GM12878 (cell line): ENCODE results near the gene C4B. TPM values are rescaled to one million over a fixed set of nuclear protein-coding genes. Genes with fewer than 3 reads are reported as not detected.

Experiments
- ATAC-seq: fragments of 200-7000 bp; cut with Tn5 transposase; 3 replicates; pipeline ENCODE4 v1.9.1; 2020; ENCODE audit warnings: mild to moderate bottlenecking, moderate library complexity
- BruUV-seq: library from RNA; stranded (reverse); fragments of 400-500 nt; replicated peaks from 2 replicates; lab custom pipeline; 2021; lab: Mats Ljungman, UMichigan
- CTCF ChIA-PET: fragments of 300-600 bp; sonication (Branson Sonifier 250); formaldehyde crosslinking; extraction: SDS; loops from one replicate; lab custom pipeline; 2021; ENCODE audit warnings: inconsistent platforms; lab: Yijun Ruan, JAX
- POLR2A ChIA-PET: fragments of 350-600 bp; formaldehyde crosslinking; extraction: SDS; loops from one replicate; lab custom pipeline; 2021; ENCODE audit warnings: inconsistent platforms; lab: Charles Lee
- RAD21 ChIA-PET: fragments of 300-600 bp; sonication (Branson Sonifier 250); formaldehyde crosslinking; loops from one replicate; lab custom pipeline; 2023; ENCODE audit warnings: antibody characterized with exemption; ENCODE audit not compliant: unreplicated experiment; lab: Charles Lee
- SMC1A ChIA-PET: fragments of 300-600 bp; sonication (Branson Sonifier 250); formaldehyde crosslinking; loops from one replicate; lab custom pipeline; 2023; ENCODE audit not compliant: unreplicated experiment, uncharacterized antibody; lab: Charles Lee
- DNase-seq: peaks from one replicate; pipeline ENCODE4 v3.0.0-alpha.2; 2011; ENCODE audit warnings: low read depth, low spot score
- FAIRE-seq: peaks from 3 replicates; lab custom pipeline; 2011; peaks lifted over from hg19 to GRCh38; lab: Jason Lieb, UNC
- H2AFZ ChIP-seq: 2 replicates; pipeline ENCODE4 v1.6.0; 2011; ENCODE audit warnings: low read depth, low read length, control low read depth; ENCODE audit not compliant: control insufficient read depth
- H3K27ac ChIP-seq: 2 replicates; pipeline ENCODE4 v1.5.1; 2011; ENCODE audit warnings: control low read depth; ENCODE audit not compliant: control insufficient read depth, insufficient read depth
- H3K27me3 ChIP-seq, 2 experiments: replicated peaks in 1 of 2; 2 replicates each; pipeline versions ENCODE4 v1.6.0 to v1.6.1; 2011; ENCODE audit warnings: low read length in 1 of 2; ENCODE audit not compliant: control insufficient read depth in 2 of 2, insufficient read depth in 2 of 2
- H3K36me3 ChIP-seq, 2 experiments: 2 replicates each; pipeline ENCODE4 v1.5.1; 2011; ENCODE audit warnings: low read length in 1 of 2; ENCODE audit not compliant: control insufficient read depth in 2 of 2, insufficient read depth in 2 of 2
- H3K4me1 ChIP-seq: 2 replicates; pipeline ENCODE4 v1.6.1; 2011; ENCODE audit warnings: mild to moderate bottlenecking, low read length, moderate library complexity, mixed read lengths; ENCODE audit not compliant: control insufficient read depth, insufficient read depth
- H3K4me2 ChIP-seq: 2 replicates; pipeline ENCODE4 v1.6.0; 2011; ENCODE audit warnings: control low read depth; ENCODE audit not compliant: control insufficient read depth, insufficient read depth
- H3K4me3 ChIP-seq: fragments of 200-600 bp; sonication (generic); 2 replicates; pipeline ENCODE4 v1.5.1; 2016
- H3K79me2 ChIP-seq: 2 replicates; pipeline ENCODE4 v1.6.0; 2011; ENCODE audit warnings: low read length; ENCODE audit not compliant: control insufficient read depth, insufficient read depth
- H3K9ac ChIP-seq: 2 replicates; pipeline ENCODE4 v1.8.0; 2011; ENCODE audit warnings: low read length, control low read depth, mixed read lengths; ENCODE audit not compliant: control insufficient read depth, insufficient read depth
- H3K9me3 ChIP-seq: replicated peaks from 3 replicates; pipeline ENCODE4 v1.5.1; 2011; ENCODE audit warnings: mild to moderate bottlenecking, low read length; ENCODE audit not compliant: control insufficient read depth, insufficient read depth
- H4K20me1 ChIP-seq: 2 replicates; pipeline ENCODE4 v1.6.0; 2011; ENCODE audit not compliant: control insufficient read depth, insufficient read depth
- BMI1 ChIP-seq: fragments of 450-650 bp; IDR thresholded peaks from 2 replicates; pipeline ENCODE4 v1.6.1; 2016; ENCODE audit warnings: mild to moderate bottlenecking, moderate library complexity, borderline replicate concordance
- BRCA1 ChIP-seq: IDR thresholded peaks from 2 replicates; pipeline ENCODE4 v1.6.1; 2011; ENCODE audit warnings: low read depth, low read length, improper control_type of control experiment
- CBX5 ChIP-seq: sonication (generic); IDR thresholded peaks from 2 replicates; pipeline ENCODE4 v1.6.1; 2016; ENCODE audit warnings: low read depth, moderate library complexity, mild to moderate bottlenecking, inconsistent platforms
- CHD4 ChIP-seq: fragments of 200-600 bp; sonication (generic); IDR thresholded peaks from 2 replicates; pipeline ENCODE4 v1.6.1; 2016; ENCODE audit warnings: mild to moderate bottlenecking
- ETV6 ChIP-seq, 2 experiments: fragments of 450-650 bp in 1 of 2; IDR thresholded peaks in 1 of 2; conservative IDR thresholded peaks in 1 of 2; 2 replicates each; pipeline ENCODE4 v1.6.1; 2014; ENCODE audit warnings: antibody characterized with exemption in 1 of 2, borderline replicate concordance in 1 of 2, low read depth in 1 of 2, mild to moderate bottlenecking in 1 of 2, moderate library complexity in 1 of 2
- HDAC2 ChIP-seq: fragments of 200-600 bp; sonication (generic); IDR thresholded peaks from 2 replicates; pipeline ENCODE4 v1.6.1; 2017
- KAT2A ChIP-seq: conservative IDR thresholded peaks from 2 replicates; pipeline ENCODE4 v1.6.1; 2011; ENCODE audit warnings: low read depth, low read length; ENCODE audit not compliant: control insufficient read depth
- MYB ChIP-seq: fragments of 150-350 bp; IDR thresholded peaks from 2 replicates; pipeline ENCODE4 v1.6.1; 2014; ENCODE audit warnings: mild to moderate bottlenecking, low read depth, low read length, borderline replicate concordance
- PKNOX1 ChIP-seq: fragments of 450-650 bp; IDR thresholded peaks from 2 replicates; pipeline ENCODE4 v1.6.1; 2016; ENCODE audit warnings: mild to moderate bottlenecking
- RCOR1 ChIP-seq: conservative IDR thresholded peaks from 2 replicates; pipeline ENCODE4 v1.6.1; 2012; ENCODE audit warnings: low read depth, low read length, improper control_type of control experiment
- REST ChIP-seq: IDR thresholded peaks from 2 replicates; pipeline ENCODE4 v1.6.1; 2012; ENCODE audit warnings: mild to moderate bottlenecking, low read depth, low read length
- SUPT20H ChIP-seq: IDR thresholded peaks from 2 replicates; pipeline ENCODE4 v1.6.1; 2011; ENCODE audit warnings: low read depth, mild to moderate bottlenecking, low read length, moderate library complexity, borderline replicate concordance; ENCODE audit not compliant: control insufficient read depth
- TAF1 ChIP-seq: IDR thresholded peaks from 2 replicates; pipeline ENCODE4 v1.6.1; 2011; ENCODE audit warnings: mild to moderate bottlenecking, low read depth, low read length, borderline replicate concordance
- TCF3 ChIP-seq: IDR thresholded peaks from 2 replicates; pipeline ENCODE4 v1.6.1; 2012; ENCODE audit warnings: low read depth, mild to moderate bottlenecking, low read length, borderline replicate concordance; ENCODE audit not compliant: insufficient read depth
- ZNF217 ChIP-seq: fragments of 450-650 bp; IDR thresholded peaks from 2 replicates; pipeline ENCODE4 v1.6.1; 2017; ENCODE audit warnings: antibody characterized with exemption, mild to moderate bottlenecking
- ZNF24 ChIP-seq: fragments of 450-650 bp; IDR thresholded peaks from 2 replicates; pipeline ENCODE4 v1.6.1; 2017; ENCODE audit warnings: antibody characterized with exemption, mild to moderate bottlenecking
- ZZZ3 ChIP-seq: IDR thresholded peaks from 2 replicates; pipeline ENCODE4 v1.6.1; 2011; ENCODE audit warnings: low read depth; ENCODE audit not compliant: control insufficient read depth, insufficient read length
- WGBS: methylation state at CpG from one replicate; pipeline ENCODE4 v1.1.6; 2016; ENCODE audit warnings: low lambda C conversion rate; ENCODE audit not compliant: insufficient replicate concordance, insufficient coverage; ENCODE audit errors: missing lambda C conversion rate; 5-methylcytosine and 5-hydroxymethylcytosine counted together
- in situ Hi-C: fragments of 300-500 bp; cut with MboI; formaldehyde crosslinking; loops from 9 replicates; pipeline ENCODE4 v1.14.3; 2018; ENCODE audit warnings: mixed read lengths
- intact Hi-C: fragments of 100-400 bp; cut with micrococcal nuclease; formaldehyde crosslinking; loops from one replicate; pipeline ENCODE4 v1.14.2; 2022; ENCODE audit not compliant: unreplicated experiment
- polyA plus RNA-seq, 11 experiments: library from polyadenylated mRNA; depleted of rRNA in 4 of 11; unstranded in 6 of 11; stranded (reverse) in 5 of 11; fragments of >200 nt; fragmentation: Nextera tagmentation in 4 of 11; fragmentation: Illumina TruSeq in 1 of 11; extraction: Ambion mirVana in 4 of 11; extraction: Trizol in 1 of 11; gene quantifications; 1 replicate in 1 of 11; 2 replicates in 10 of 11; pipeline versions ENCODE4 v1.2.1 to v1.2.3, GENCODE V29; 2011 to 2016; ENCODE audit warnings: inconsistent platforms in 2 of 11, missing spikeins in 2 of 11, low read depth in 1 of 11
- total RNA-seq, 4 experiments: library from RNA; depleted of rRNA in 3 of 4; stranded (reverse); fragments of >200 nt in 3 of 4; fragmentation: Illumina TruSeq in 1 of 4; extraction: Trizol in 1 of 4; gene quantifications; 2 replicates each; pipeline versions ENCODE4 v1.2.1 to v1.2.3, GENCODE V29; 2013 to 2021

The C4B gene
- total and polyA plus RNA-seq, 10 of the 15 experiments (the other 5 are each of a cell fraction or from before 2014, with no cell fraction given): 0.13 to 5.6 (median 1.7) TPM; not detected in 1

GRCh38 chr6:32076321-32076809 lies 61.8 kb downstream of the C4B start (continued):
- TF ChIP-seq TCF3 (no peak), PKNOX1 (no peak), KAT2A (no peak), ETV6 (conservative IDR thresholded peaks at IDR 0.05 in 1 of 2, IDR thresholded peaks at IDR 0.05 in 1 of 2; ENCODE audit: borderline replicate concordance in 1 of 2, low read depth in 1 of 2) (no peak), SUPT20H (no peak), RCOR1 (no peak), ZZZ3 (no peak), ZNF217 (no peak), MYB (no peak)

GRCh38 chr6:32079566-32080290 lies 65.1 kb downstream of the C4B start:
- H3K27ac ChIP-seq: no peak overlapping the region
- no peak overlapping the region for H3K4me2 ChIP-seq
- RAD21 ChIA-PET: no interaction called here
- DNase-seq: no peak
- TF ChIP-seq CBX5 (no peak), BRCA1 (no peak), ZNF24 (no peak), REST (no peak), BMI1 (no peak), CHD4 (no peak), PKNOX1 (no peak), HDAC2 (no peak), TAF1 (no peak)
- TF ChIP-seq, all 136 proteins: peak for 0
- POLR2A ChIA-PET: no interaction called here
- Histone ChIP-seq H2AFZ (no peak overlapping the region), H3K9ac (no peak overlapping the region), H3K79me2 (no peaks in the 10 kb centered on the region), H3K27me3 (peaks cover 3 to 8% of the 10 kb centered on the region in 2 experiments; a peak in 3 of 4 replicates), H3K4me3 (no peak overlapping the region), H3K4me1 (no peaks in the 10 kb centered on the region), H4K20me1 (no peaks in the 10 kb centered on the region), H3K9me3 (no peaks in the 10 kb centered on the region), H3K36me3 (no peaks in the 10 kb centered on the region)
- in situ Hi-C loops: no loop called here
- SMC1A ChIA-PET: no interaction called here
- FAIRE-seq (no peak), ATAC-seq (no peak)
- 33% methylated on average over 6 of the region's 7 CpGs for WGBS
- intact Hi-C loops: no loop called here
- CTCF ChIA-PET: interaction anchor here (0.6 kb wide), 1 partner anchor 338 kb away, joined by 3 read pairs; no protein-coding TSS in a partner anchor
- BruUV-seq: no TSS peak
